B cell (primary cell): ENCODE measurements around the gene TBXA2R. TPM values are rescaled to one million over a fixed set of nuclear protein-coding genes. Genes with fewer than 3 reads are reported as not detected.

Experiments used
- ATAC-seq: fragments of 200-7000 bp; cut with Tn5 transposase; one replicate; pipeline ENCODE4 v1.10.0; 2021; ENCODE audit warnings: low read depth, mild to moderate bottlenecking, moderate number of reproducible peaks, moderate library complexity
- CTCF ChIA-PET: fragments of 350-600 bp; sonication (Branson Sonifier 250); formaldehyde crosslinking; loops from one replicate; lab custom pipeline; 2021; ENCODE audit warnings: antibody characterized with exemption, inconsistent platforms; lab: Charles Lee
- POLR2A ChIA-PET: fragments of 350-600 bp; sonication (Branson Sonifier 250); formaldehyde crosslinking; loops from one replicate; lab custom pipeline; 2021; ENCODE audit warnings: antibody characterized with exemption; lab: Charles Lee
- DNase-seq: peaks from one replicate; pipeline ENCODE4 v3.0.0; 2013
- H2AFZ ChIP-seq: 2 replicates; pipeline ENCODE4 v1.6.1; 2012; ENCODE audit warnings: mild to moderate bottlenecking, low read depth, low read length; ENCODE audit not compliant: insufficient read depth, poor library complexity, severe bottlenecking
- H3K27ac ChIP-seq, 2 donors: 1 replicate in 1 of 2; 2 replicates in 1 of 2; pipeline ENCODE4 v1.5.1; 2012 to 2013; ENCODE audit warnings: low read length in 2 of 2, mild to moderate bottlenecking in 2 of 2, moderate library complexity in 1 of 2
- H3K27me3 ChIP-seq, 4 experiments: fragments of 200-600 bp in 1 of 4; sonication (generic) in 1 of 4; replicated peaks in 1 of 4; 1 replicate in 2 of 4; 2 replicates in 2 of 4; pipeline versions ENCODE4 v1.6.1 to v1.7.0; 2013 to 2016; ENCODE audit warnings: low read length in 3 of 4, mild to moderate bottlenecking in 2 of 4, mixed read lengths in 1 of 4, moderate library complexity in 1 of 4; ENCODE audit not compliant: insufficient read depth in 4 of 4, control insufficient read depth in 3 of 4; ENCODE audit errors: control extremely low read depth in 1 of 4
- H3K36me3 ChIP-seq, 2 experiments: replicated peaks in 1 of 2; 1 replicate in 1 of 2; 2 replicates in 1 of 2; pipeline versions ENCODE4 v1.6.1 to v1.7.1; 2013; ENCODE audit warnings: low read length in 1 of 2; ENCODE audit not compliant: insufficient read depth in 2 of 2, control insufficient read depth in 1 of 2; ENCODE audit errors: control extremely low read depth in 1 of 2, extremely low read depth in 1 of 2
- H3K4me1 ChIP-seq, 2 donors: fragments of 200-600 bp in 1 of 2; sonication (generic) in 1 of 2; 1 replicate in 1 of 2; 2 replicates in 1 of 2; pipeline versions ENCODE4 v1.5.1 to v1.6.1; 2013 to 2017; ENCODE audit warnings: low read length in 2 of 2; ENCODE audit not compliant: control insufficient read depth in 2 of 2, insufficient read depth in 2 of 2
- H3K4me2 ChIP-seq: replicated peaks from 2 replicates; pipeline ENCODE3; 2012; ENCODE audit warnings: mild to moderate bottlenecking, low read depth, low read length; ENCODE audit not compliant: poor library complexity, severe bottlenecking
- H3K4me3 ChIP-seq, 5 experiments: fragments of 200-600 bp in 1 of 5; sonication (generic) in 1 of 5; 1 replicate in 3 of 5; 2 replicates in 2 of 5; pipeline versions ENCODE4 v1.5.1 to v1.7.0; 2011 to 2016; ENCODE audit warnings: low read length in 4 of 5, mild to moderate bottlenecking in 4 of 5, low read depth in 2 of 5, control low read depth in 1 of 5, moderate library complexity in 1 of 5; ENCODE audit not compliant: insufficient read depth in 1 of 5; ENCODE audit errors: control extremely low read depth in 1 of 5, extremely low read depth in 1 of 5
- H3K79me2 ChIP-seq: fragments of 200-600 bp; sonication (generic); one replicate; pipeline ENCODE4 v1.6.0; 2016; ENCODE audit warnings: low read length; ENCODE audit not compliant: control insufficient read depth, insufficient read depth
- H3K9ac ChIP-seq: fragments of 200-600 bp; sonication (generic); 2 replicates; pipeline ENCODE4 v1.6.1; 2017; ENCODE audit warnings: mild to moderate bottlenecking, low read length, moderate library complexity
- H3K9me3 ChIP-seq, 3 donors: one replicate each; pipeline versions ENCODE4 v1.6.1 to v1.7.1; 2013; ENCODE audit warnings: low read length in 2 of 3; ENCODE audit not compliant: control insufficient read depth in 2 of 3, insufficient read depth in 1 of 3; ENCODE audit errors: control extremely low read depth in 1 of 3
- H4K20me1 ChIP-seq: 2 replicates; pipeline ENCODE4 v1.6.0; 2012; ENCODE audit warnings: mild to moderate bottlenecking, low read length; ENCODE audit not compliant: insufficient read depth, control insufficient read depth, poor library complexity, severe bottlenecking
- H3K27ac Mint-ChIP-seq: one replicate; pipeline ENCODE4 v1.8.0; 2021; ENCODE audit warnings: mixed read lengths
- H3K27me3 Mint-ChIP-seq: one replicate; pipeline ENCODE4 v1.8.0; 2021; ENCODE audit warnings: mixed read lengths
- H3K4me1 Mint-ChIP-seq: one replicate; pipeline ENCODE4 v1.8.0; 2021; ENCODE audit warnings: mixed read lengths
- H3K4me3 Mint-ChIP-seq: one replicate; pipeline ENCODE4 v1.8.0; 2021; ENCODE audit warnings: mixed read lengths
- H3K9me3 Mint-ChIP-seq: one replicate; pipeline ENCODE4 v1.8.0; 2022; ENCODE audit warnings: mixed read lengths; ENCODE audit not compliant: insufficient read depth
- CTCF ChIP-seq: fragments of 200-600 bp; IDR thresholded peaks from one replicate; pipeline ENCODE4 v1.8.0; 2022; ENCODE audit warnings: antibody characterized with exemption, mild to moderate bottlenecking
- EZH2 ChIP-seq: IDR thresholded peaks from 2 replicates; pipeline ENCODE4 v1.6.1; 2012; ENCODE audit warnings: borderline replicate concordance, low read depth, mild to moderate bottlenecking, moderate library complexity, low read length; ENCODE audit not compliant: insufficient read depth, poor library complexity, severe bottlenecking
- WGBS: methylation state at CpG from one replicate; pipeline ENCODE4 v1.1.5; 2013; ENCODE audit warnings: missing lambda C conversion rate; ENCODE audit not compliant: insufficient coverage; 5-methylcytosine and 5-hydroxymethylcytosine counted together
- intact Hi-C: fragments of 100-400 bp; cut with micrococcal nuclease; formaldehyde crosslinking; loops from one replicate; pipeline ENCODE4 v1.10.0; 2022
- polyA plus RNA-seq: library from polyadenylated mRNA; depleted of rRNA; stranded (reverse); fragments of >200 nt; gene quantifications from 2 replicates; pipeline ENCODE4 v1.2.3, GENCODE V29; 2012
- total RNA-seq, 2 donors: library from RNA; stranded (reverse); fragments of 120-200 nt in 1 of 2; gene quantifications; 1 replicate in 1 of 2; 2 replicates in 1 of 2; pipeline versions ENCODE4 v1.2.3 to v1.2.4, GENCODE V29; 2013 to 2022

The TBXA2R gene
- total and polyA plus RNA-seq, 2 donors (not counting 1 experiment from before 2014, with no cell fraction given): 3.9 to 7.9 TPM

- ATAC-seq (no peak), DNase-seq (no peak)
- ChIA-PET CTCF (no interaction called here), POLR2A (interaction anchor here (0.7 kb wide), 1 partner anchor 12 kb away, joined by 5 read pairs; no protein-coding TSS in a partner anchor)
- Mint-ChIP-seq H3K27me3 (no peaks in the 10 kb centered on the region), H3K4me3 (no peak overlapping the region), H3K9me3 (no peaks in the 10 kb centered on the region), H3K4me1 (no peaks in the 10 kb centered on the region), H3K27ac (no peak overlapping the region)
- Histone ChIP-seq H3K9ac (no peak overlapping the region), H3K4me1 (no peaks in the 10 kb centered on the region), H3K79me2 (no peaks in the 10 kb centered on the region), H3K27ac (no peak overlapping the region), H3K36me3 (peaks cover 0 to 11% of the 10 kb centered on the region in 2 experiments), H3K27me3 (no peaks in the 10 kb centered on the region), H3K4me3 (no peak overlapping the region), H2AFZ (no peak overlapping the region), H3K9me3 (peaks cover 0 to 4% (median 0%) of the 10 kb centered on the region in 3 donors), H3K4me2 (no peak overlapping the region), H4K20me1 (no peaks in the 10 kb centered on the region)
- 97% methylated on average over 11 of the region's 13 CpGs for WGBS
- intact Hi-C loops: no loop called here
- no peak for TF ChIP-seq EZH2
- TF ChIP-seq CTCF: no peak
These were observed 32.8 kb upstream of the TBXA2R start for GRCh38 chr19:3639479-3639878.

DNA sequence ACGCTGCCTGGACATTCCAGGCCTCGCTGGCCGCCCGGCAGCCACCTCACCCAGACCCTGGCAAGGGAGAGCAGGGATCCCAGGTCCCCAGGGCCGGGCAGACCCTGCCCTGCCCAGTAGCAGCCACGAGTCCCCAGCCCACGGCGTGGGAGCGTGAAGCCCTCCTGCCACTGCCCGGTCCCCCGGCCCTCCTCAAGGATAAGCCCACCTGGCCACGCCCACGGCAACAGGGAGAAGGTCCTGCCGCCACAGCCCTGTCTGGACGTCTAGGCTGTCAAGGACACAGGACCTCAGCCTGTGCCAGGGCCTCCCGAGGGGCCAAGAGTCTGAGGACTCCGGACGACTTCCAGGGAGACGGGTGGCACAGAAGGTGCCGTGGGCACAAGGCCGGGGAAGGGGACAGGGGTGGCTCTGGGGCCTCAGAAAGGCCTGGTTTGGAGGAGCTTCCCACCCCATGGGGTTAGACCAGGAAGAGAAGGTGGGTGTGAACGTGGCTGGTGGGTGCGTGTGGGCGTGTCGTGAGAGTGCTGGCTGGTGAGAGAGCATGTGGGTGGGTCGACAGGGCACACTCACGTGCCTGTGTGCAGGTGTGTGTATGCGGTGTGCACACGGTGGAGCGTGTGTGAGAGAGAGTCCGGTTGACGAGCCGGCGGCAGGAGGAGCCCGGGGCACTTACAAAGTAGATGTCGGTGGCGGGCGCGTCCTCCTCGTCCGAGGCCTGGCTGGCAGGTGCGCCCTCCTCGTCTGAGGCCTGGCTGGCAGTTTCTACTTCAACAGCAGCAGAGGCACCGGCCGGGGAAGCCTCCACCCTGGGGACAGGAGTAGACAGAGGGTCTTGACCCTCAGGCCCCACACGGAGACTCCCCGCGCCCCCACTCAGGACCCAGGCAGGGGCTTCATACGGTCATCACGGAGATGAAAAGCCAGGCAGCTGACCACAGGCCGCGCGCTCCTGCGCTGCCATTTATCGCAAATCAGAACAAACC lies 31.8 kb upstream of the TBXA2R start:
- no peak for DNase-seq
- TF ChIP-seq EZH2 (no peak), CTCF (no peak)
- no peaks in the 10 kb centered on the region for H3K27me3 ChIP-seq
- no peaks in the 10 kb centered on the region for H3K9me3 Mint-ChIP-seq
- no peak overlapping the region for H3K27ac ChIP-seq
- intact Hi-C loops: no loop called here
- H3K4me3 Mint-ChIP-seq: no peak overlapping the region
- H2AFZ ChIP-seq: no peak overlapping the region
- H3K9ac ChIP-seq: no peak overlapping the region
- ChIA-PET POLR2A (interaction anchor here (0.7 kb wide), 1 partner anchor 11 kb away, joined by 5 read pairs; no protein-coding TSS in a partner anchor), CTCF (no interaction called here)
- H3K4me3 ChIP-seq: no peak overlapping the region
- no peaks in the 10 kb centered on the region for H3K4me1 Mint-ChIP-seq
- H3K79me2 ChIP-seq: no peaks in the 10 kb centered on the region
- no peak overlapping the region for H3K27ac Mint-ChIP-seq
- H3K9me3 ChIP-seq: peaks cover 0 to 4% (median 0%) of the 10 kb centered on the region in 3 donors
- H3K4me1 ChIP-seq: no peaks in the 10 kb centered on the region
- H3K27me3 Mint-ChIP-seq: no peaks in the 10 kb centered on the region
- no peak overlapping the region for H3K4me2 ChIP-seq
- H4K20me1 ChIP-seq: no peaks in the 10 kb centered on the region
- ATAC-seq: no peak
- WGBS: 95% methylated on average over 55 of the region's 55 CpGs
- H3K36me3 ChIP-seq: peaks cover 0 to 11% of the 10 kb centered on the region in 2 experiments
